ENCODE results near the gene KRTAP5-4.
"Not testable (repeated sequence)": the region's sequence is repeated elsewhere in the genome, so short reads cannot be mapped to it uniquely, and the experiment has no call there.

Gene KRTAP5-4

GRCh38 chr11:1604181-1604580, 17.8 kb downstream of the KRTAP5-4 start:
- DNase-seq (ENCODE audit: low spot score) (no peak), FAIRE-seq (no peak)

GRCh38 chr11:1603629-1604028, 18.3 kb downstream of the KRTAP5-4 start:
- DNase-seq (ENCODE audit: low spot score): no peak
- no peak for FAIRE-seq

- not testable (repeated sequence) for FAIRE-seq; DNase-seq (ENCODE audit: low spot score)
Observed at GRCh38 chr11:1601663-1602062, 20.3 kb downstream of the KRTAP5-4 start.

- FAIRE-seq (no peak), DNase-seq (ENCODE audit: low spot score) (no peak)
Observed at GRCh38 chr11:1600626-1601025, 21.3 kb downstream of the KRTAP5-4 start.

- DNase-seq (ENCODE audit: low spot score) (no peak), FAIRE-seq (no peak)
Observed at GRCh38 chr11:1598816-1599215, 23.1 kb downstream of the KRTAP5-4 start.

GRCh38 chr11:1598406-1598805, 23.5 kb downstream of the KRTAP5-4 start:
- FAIRE-seq; DNase-seq (ENCODE audit: low spot score): not testable (repeated sequence)

- DNase-seq (ENCODE audit: low spot score) (no peak), FAIRE-seq (no peak)
Observed at GRCh38 chr11:1597994-1598380, 24.0 kb downstream of the KRTAP5-4 start, which contains the start of gene KRTAP5-2. TSS of gene KRTAP5-2 (minus strand) at chr11:1598294. CDS start at chr11:1598250, 44 bp downstream.

GRCh38 chr11:1597331-1597993, 24.5 kb downstream of the KRTAP5-4 start:
- FAIRE-seq: no peak
- no peak for DNase-seq (ENCODE audit: low spot score)

- not testable (repeated sequence) for DNase-seq (ENCODE audit: low spot score); FAIRE-seq
Observed at GRCh38 chr11:1596576-1597121, 25.3 kb downstream of the KRTAP5-4 start.

- not testable (repeated sequence) for FAIRE-seq; DNase-seq (ENCODE audit: low spot score)
Observed at GRCh38 chr11:1595994-1596575, 25.9 kb downstream of the KRTAP5-4 start.

- DNase-seq (ENCODE audit: low spot score): no peak
- no peak for FAIRE-seq
Observed at GRCh38 chr11:1592628-1593027, 29.3 kb downstream of the KRTAP5-4 start.

- DNase-seq (ENCODE audit: low spot score) (no peak), FAIRE-seq (no peak)
Observed at GRCh38 chr11:1589996-1590395, 31.9 kb downstream of the KRTAP5-4 start.

GRCh38 chr11:1589191-1589963, 32.6 kb downstream of the KRTAP5-4 start:
- FAIRE-seq; DNase-seq (ENCODE audit: low spot score): not testable (repeated sequence)

GRCh38 chr11:1586699-1587098, 35.2 kb downstream of the KRTAP5-4 start:
- DNase-seq (ENCODE audit: low spot score) (no peak), FAIRE-seq (no peak)

- DNase-seq (ENCODE audit: low spot score); FAIRE-seq: not testable (repeated sequence)
Observed at GRCh38 chr11:1584661-1585370, 37.1 kb downstream of the KRTAP5-4 start, which contains the start of gene KRTAP5-1. TSS of gene KRTAP5-1 (minus strand) at chr11:1585283. CDS start at chr11:1585249, 34 bp downstream.

- FAIRE-seq; DNase-seq (ENCODE audit: low spot score): not testable (repeated sequence)
Observed at GRCh38 chr11:1582909-1583308, 39.0 kb downstream of the KRTAP5-4 start.

GRCh38 chr11:1581976-1582375, 40.0 kb downstream of the KRTAP5-4 start:
- DNase-seq (ENCODE audit: low spot score) (no peak), FAIRE-seq (no peak)

- DNase-seq (ENCODE audit: low spot score) (no peak), FAIRE-seq (no peak)
Observed at GRCh38 chr11:1576825-1577224, 45.1 kb downstream of the KRTAP5-4 start.

- not testable (repeated sequence) for DNase-seq (ENCODE audit: low spot score); FAIRE-seq
Observed at GRCh38 chr11:1575756-1576155, 46.2 kb downstream of the KRTAP5-4 start.

GRCh38 chr11:1574933-1575242, 47.0 kb downstream of the KRTAP5-4 start:
- FAIRE-seq (no peak), DNase-seq (ENCODE audit: low spot score) (no peak)

- DNase-seq (ENCODE audit: low spot score): no peak
- no peak for FAIRE-seq
Observed at GRCh38 chr11:1574238-1574932, 47.6 kb downstream of the KRTAP5-4 start.
